SK-N-MC (cell line): Measurements from ENCODE around the gene MRPL43.

Experiments used
- EZH2 ChIP-seq: fragments of 200-600 bp; sonication (generic); IDR thresholded peaks from one replicate; pipeline ENCODE4 v1.6.1; 2017; ENCODE audit warnings: antibody characterized with exemption
- POLR2AphosphoS5 ChIP-seq: IDR thresholded peaks from 2 replicates; pipeline ENCODE4 v1.6.1; 2012; ENCODE audit warnings: mild to moderate bottlenecking, low read depth, low read length, borderline replicate concordance

GRCh38 chr10:101019440-101019703, 32.1 kb upstream of the MRPL43 start:
- TF ChIP-seq POLR2AphosphoS5 (no peak), EZH2 (no peak)
